Epithelial cell of umbilical artery (primary cell): ENCODE data around the gene ARHGAP4. TPM values are rescaled to one million over a fixed set of nuclear protein-coding genes. Genes with fewer than 3 reads are reported as not detected.

Experiments used
- total RNA-seq: library from RNA; depleted of rRNA; stranded (reverse); fragments of >200 nt; gene quantifications from 2 replicates; pipeline ENCODE4 v1.2.3, GENCODE V29; 2014

The ARHGAP4 gene
- total RNA-seq = 72.1 and 92.9 TPM in 2 replicates

GRCh38 chrX:153925739-153926551 is at the start of gene ARHGAP4:
Gene ARHGAP4, minus strand, starts transcription at chrX:153926264. Its CDS starts 62 bp downstream, at chrX:153926202.

DNA sequence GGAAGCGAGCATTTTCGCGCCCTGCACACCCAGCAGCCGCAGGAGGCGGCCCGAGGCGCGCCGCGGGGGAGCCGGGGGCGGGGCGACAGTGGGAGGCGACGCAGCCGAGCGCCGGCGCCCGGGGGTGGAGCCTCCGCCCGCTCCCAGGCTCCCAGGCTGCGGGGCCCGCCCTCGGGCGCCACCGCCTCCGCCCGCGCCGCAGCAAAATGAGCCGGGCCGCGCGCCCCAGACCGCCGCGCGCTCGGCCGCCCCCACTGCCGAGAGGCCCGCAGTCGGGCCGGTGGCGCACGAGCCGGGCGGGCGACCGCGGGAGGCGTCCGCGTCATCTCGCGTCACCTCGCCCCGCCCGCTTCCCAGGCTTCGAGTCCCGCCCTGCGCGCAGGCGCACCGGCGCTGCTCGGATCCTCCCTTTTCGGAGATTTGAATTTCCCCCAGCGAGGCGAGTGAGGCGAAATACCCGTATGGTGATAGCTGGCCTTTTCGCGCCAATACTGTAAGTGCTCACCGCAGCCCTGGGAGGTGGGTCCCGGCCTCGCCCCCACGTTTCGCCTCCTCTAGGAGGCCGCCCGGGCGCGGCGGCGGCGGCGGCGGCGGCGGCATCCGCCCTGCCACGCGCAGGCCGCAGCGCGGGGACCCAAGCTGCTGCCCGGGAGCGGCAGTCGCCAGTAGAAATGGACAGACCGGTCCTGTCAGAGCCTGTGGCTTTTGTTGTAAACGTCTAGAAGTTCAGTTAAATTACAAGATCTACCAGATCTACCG is 46.5 kb upstream of the ARHGAP4 start, which contains the start of gene TMEM187:
Gene TMEM187, plus strand, starts transcription at position 387 of the 759 bp plus-strand sequence. CDS start 9,309 bp downstream, outside the sequence.

GRCh38 chrX:153971450-153972367 is 45.6 kb upstream of the ARHGAP4 start, which contains the start of gene HCFC1:
Gene HCFC1, minus strand, starts transcription at chrX:153971818. Its CDS starts 978 bp downstream, at chrX:153970840.

GRCh38 chrX:153944140-153944799 is 18.2 kb upstream of the ARHGAP4 start, which contains the start of gene RENBP:
Gene RENBP, minus strand, starts transcription at chrX:153944643. Its CDS starts 33 bp downstream, at chrX:153944610.

GRCh38 chrX:153934762-153935325 is 8.8 kb upstream of the ARHGAP4 start, which contains the start of gene NAA10:
Gene NAA10, minus strand, starts transcription at chrX:153935037. Its CDS starts 133 bp downstream, at chrX:153934904.

GRCh38 chrX:153903991-153904957 is 21.8 kb downstream of the ARHGAP4 start, which contains the start of gene AVPR2:
Gene AVPR2, plus strand, starts transcription at chrX:153904673. Its CDS starts 473 bp downstream, at chrX:153905146.

DNA sequence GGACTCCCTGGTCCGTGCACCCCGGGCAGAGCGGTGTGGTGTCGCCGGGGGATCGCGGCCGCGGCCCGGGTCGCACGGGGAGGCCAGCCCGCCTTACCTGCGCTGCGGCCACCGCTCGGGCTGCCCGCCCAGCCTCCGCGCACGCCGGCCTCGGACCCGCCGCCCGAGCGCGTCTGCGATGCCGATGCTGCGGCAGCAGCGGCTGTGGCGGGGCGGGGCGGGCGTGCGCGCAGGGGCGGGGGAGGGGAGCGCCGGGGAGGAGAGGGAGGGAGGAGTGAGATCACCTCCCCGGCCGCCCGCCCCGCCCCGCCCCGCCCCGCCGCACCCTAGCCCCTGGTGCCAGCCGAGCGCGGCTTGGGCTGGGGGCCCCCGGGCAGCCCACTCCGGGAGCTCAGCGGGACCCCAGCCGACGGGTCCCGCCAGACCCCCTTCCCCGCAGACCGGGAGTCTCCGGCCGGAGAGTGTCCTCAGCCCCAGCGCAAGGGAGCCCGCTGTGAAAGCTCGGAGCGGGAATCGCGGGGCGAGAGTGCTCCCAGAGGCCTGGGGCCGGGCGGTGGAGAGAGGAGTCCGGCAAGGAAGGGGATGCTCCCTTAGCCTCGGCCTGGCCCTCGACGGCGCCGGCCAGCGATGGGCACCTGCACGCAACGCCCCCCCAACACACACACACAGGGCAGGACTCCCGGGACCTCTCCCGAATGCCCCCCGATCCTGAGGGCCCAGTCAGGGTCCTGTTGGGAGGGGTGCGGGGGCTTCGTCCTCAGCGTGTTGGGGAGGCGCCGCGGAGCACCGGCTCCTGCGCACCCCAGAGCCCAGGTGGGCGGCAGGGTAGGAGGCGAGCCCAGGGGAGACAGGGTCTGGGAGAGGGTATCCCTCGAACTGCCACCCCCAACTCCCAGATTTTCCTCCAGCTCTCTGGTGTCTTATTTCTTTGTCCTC is 39.8 kb downstream of the ARHGAP4 start, which contains the start of gene L1CAM:
Gene L1CAM, minus strand, starts transcription at position 206 of the 936 bp plus-strand sequence. CDS start 10,337 bp downstream, outside the sequence.

Other genes with a start within 250 kb of the ARHGAP4 start
- 3.0 and 6.2 TPM in 2 replicates for gene SLC6A8, start 238.3 kb downstream of the ARHGAP4 start, total RNA-seq
- 331 and 335 TPM in 2 replicates for gene BCAP31, start 201.9 kb downstream of the ARHGAP4 start, total RNA-seq
- gene ABCD1, start 201.4 kb downstream of the ARHGAP4 start, total RNA-seq = 10.7 and 10.9 TPM in 2 replicates
- gene PLXNB3, start 162.0 kb downstream of the ARHGAP4 start, total RNA-seq = 0.91 and 1.3 TPM in 2 replicates
- gene SRPK3, start 145.2 kb downstream of the ARHGAP4 start, total RNA-seq = 0.32 TPM in 1 of 2 replicates, not detected in the other
- 41.9 and 43.8 TPM in 2 replicates for gene IDH3G, start 131.9 kb downstream of the ARHGAP4 start, total RNA-seq
- gene SSR4, start 131.6 kb downstream of the ARHGAP4 start, total RNA-seq = 81.6 and 172 TPM in 2 replicates
- gene PDZD4, start 95.7 kb downstream of the ARHGAP4 start, total RNA-seq = 0.32 TPM in 1 of 2 replicates, not detected in the other
- gene L1CAM, start 40.1 kb downstream of the ARHGAP4 start, total RNA-seq = not detected in 2 replicates
- gene AVPR2, start 21.6 kb downstream of the ARHGAP4 start, total RNA-seq = 0.46 TPM in 1 of 2 replicates, not detected in the other
- 89.0 and 130 TPM in 2 replicates for gene NAA10, start 8.8 kb upstream of the ARHGAP4 start, total RNA-seq
- 1.9 and 7.9 TPM in 2 replicates for gene RENBP, start 18.4 kb upstream of the ARHGAP4 start, total RNA-seq
- 12.2 and 14.9 TPM in 2 replicates for gene HCFC1, start 45.6 kb upstream of the ARHGAP4 start, total RNA-seq
- gene TMEM187, start 46.5 kb upstream of the ARHGAP4 start, total RNA-seq = 5.0 and 5.2 TPM in 2 replicates
- gene IRAK1, start 93.6 kb upstream of the ARHGAP4 start, total RNA-seq = 43.9 and 61.7 TPM in 2 replicates
- 19.8 and 21.0 TPM in 2 replicates for gene MECP2, start 171.5 kb upstream of the ARHGAP4 start, total RNA-seq
- not detected in 2 replicates for gene OPN1LW, start 218.0 kb upstream of the ARHGAP4 start, total RNA-seq